ENCODE results near the gene ESRP2. TPM values are rescaled to one million over a fixed set of nuclear protein-coding genes. Genes with fewer than 3 reads are reported as not detected.

ESRP2 gene
- total RNA-seq, 1 donor from 2014 or later, result 26.9 TPM

- Histone ChIP-seq H3K4me3 (ENCODE audit: low read depth, low read length) (no peak overlapping the region), H3K27me3 (ENCODE audit: control insufficient read depth, insufficient read depth, low read length) (no peaks in the 10 kb centered on the region), H3K36me3 (ENCODE audit: control insufficient read depth, insufficient read depth, low read length) (no peaks in the 10 kb centered on the region)
- DNase-seq (ENCODE audit: low read depth), result no peak
- no peak for TF ChIP-seq CTCF (IDR thresholded peaks at IDR 0.05; ENCODE audit: insufficient read depth, low read length, poor library complexity, severe bottlenecking)
Measured at GRCh38 chr16:68252383-68252782, 16.5 kb upstream of the ESRP2 start.

- no peaks in the 10 kb centered on the region for H3K27me3 ChIP-seq (ENCODE audit: control insufficient read depth, insufficient read depth, low read length)
Measured at GRCh38 chr16:68251832-68252231, 15.9 kb upstream of the ESRP2 start.

GRCh38 chr16:68250951-68251350, 15.0 kb upstream of the ESRP2 start:
- TF ChIP-seq CTCF (IDR thresholded peaks at IDR 0.05; ENCODE audit: insufficient read depth, low read length, poor library complexity, severe bottlenecking), result no peak
- H3K27me3 ChIP-seq (ENCODE audit: control insufficient read depth, insufficient read depth, low read length), result no peaks in the 10 kb centered on the region
- no peak overlapping the region for H3K4me3 ChIP-seq (ENCODE audit: low read depth, low read length)
- no peak for DNase-seq (ENCODE audit: low read depth)
- no peaks in the 10 kb centered on the region for H3K36me3 ChIP-seq (ENCODE audit: control insufficient read depth, insufficient read depth, low read length)

More at GRCh38 chr16:68251832-68252231, 15.9 kb upstream of the ESRP2 start:
- TF ChIP-seq CTCF (IDR thresholded peaks at IDR 0.05; ENCODE audit: insufficient read depth, low read length, poor library complexity, severe bottlenecking), result no peak
- Histone ChIP-seq H3K36me3 (ENCODE audit: control insufficient read depth, insufficient read depth, low read length) (no peaks in the 10 kb centered on the region), H3K4me3 (ENCODE audit: low read depth, low read length) (no peak overlapping the region)
- DNase-seq (ENCODE audit: low read depth), result no peak

- no peaks in the 10 kb centered on the region for H3K36me3 ChIP-seq (ENCODE audit: control insufficient read depth, insufficient read depth, low read length)
- TF ChIP-seq CTCF (IDR thresholded peaks at IDR 0.05; ENCODE audit: insufficient read depth, low read length, poor library complexity, severe bottlenecking), result no peak
- no peak for DNase-seq (ENCODE audit: low read depth)
Measured at GRCh38 chr16:68249371-68249770, 13.4 kb upstream of the ESRP2 start.

GRCh38 chr16:68247932-68248331, 12.0 kb upstream of the ESRP2 start:
- no peak overlapping the region for H3K4me3 ChIP-seq (ENCODE audit: low read depth, low read length)
- no peak for DNase-seq (ENCODE audit: low read depth)
- H3K27me3 ChIP-seq (ENCODE audit: control insufficient read depth, insufficient read depth, low read length), result no peaks in the 10 kb centered on the region
- no peak for TF ChIP-seq CTCF (IDR thresholded peaks at IDR 0.05; ENCODE audit: insufficient read depth, low read length, poor library complexity, severe bottlenecking)
- H3K36me3 ChIP-seq (ENCODE audit: control insufficient read depth, insufficient read depth, low read length), result no peaks in the 10 kb centered on the region

More at GRCh38 chr16:68249371-68249770, 13.4 kb upstream of the ESRP2 start:
- H3K27me3 ChIP-seq (ENCODE audit: control insufficient read depth, insufficient read depth, low read length), result no peaks in the 10 kb centered on the region
- H3K4me3 ChIP-seq (ENCODE audit: low read depth, low read length), result no peak overlapping the region

- DNase-seq (ENCODE audit: low read depth), result no peak
- Histone ChIP-seq H3K4me3 (ENCODE audit: low read depth, low read length) (no peak overlapping the region), H3K27me3 (ENCODE audit: control insufficient read depth, insufficient read depth, low read length) (no peaks in the 10 kb centered on the region), H3K36me3 (ENCODE audit: control insufficient read depth, insufficient read depth, low read length) (no peaks in the 10 kb centered on the region)
- TF ChIP-seq CTCF (IDR thresholded peaks at IDR 0.05; ENCODE audit: insufficient read depth, low read length, poor library complexity, severe bottlenecking), result no peak
Measured at GRCh38 chr16:68247400-68247799, 11.5 kb upstream of the ESRP2 start.
